ENCODE data around the gene WWC2. TPM values are rescaled to one million over a fixed set of nuclear protein-coding genes. Genes with fewer than 3 reads are reported as not detected.

WWC2 gene
- total RNA-seq, 1 donor from 2014 or later: 0.47 TPM

GRCh38 chr4:183291070-183291469 lies 192.0 kb downstream of the WWC2 start:
- H3K4me3 Mint-ChIP-seq: no peak overlapping the region
- no peak for TF ChIP-seq CTCF (IDR thresholded peaks at IDR 0.05)

GRCh38 chr4:183295711-183296110 lies 196.7 kb downstream of the WWC2 start:
- TF ChIP-seq CTCF (IDR thresholded peaks at IDR 0.05): no peak
- H3K4me1 Mint-ChIP-seq: no peaks in the 10 kb centered on the region
- no peaks in the 10 kb centered on the region for H3K9me3 Mint-ChIP-seq
- no peak overlapping the region for H3K4me3 Mint-ChIP-seq
- CTCF ChIA-PET: no interaction called here
- POLR2A ChIA-PET: no interaction called here
- intact Hi-C loops (cut with micrococcal nuclease): no loop called here
- ATAC-seq (ENCODE audit: low read depth): no peak
- no peaks in the 10 kb centered on the region for H3K27me3 Mint-ChIP-seq
- no peaks in the 10 kb centered on the region for H3K36me3 Mint-ChIP-seq (ENCODE audit: low read depth)
- H3K27ac Mint-ChIP-seq: no peak overlapping the region
- no peak for DNase-seq

More at GRCh38 chr4:183291070-183291469, 192.0 kb downstream of the WWC2 start:
- Mint-ChIP-seq H3K9me3 (no peaks in the 10 kb centered on the region), H3K4me1 (no peaks in the 10 kb centered on the region), H3K27me3 (no peaks in the 10 kb centered on the region), H3K36me3 (ENCODE audit: low read depth) (no peaks in the 10 kb centered on the region), H3K27ac (no peak overlapping the region)
- ATAC-seq (ENCODE audit: low read depth): no peak
- CTCF ChIA-PET: no interaction called here
- intact Hi-C loops (cut with micrococcal nuclease): no loop called here
- DNase-seq: no peak
- POLR2A ChIA-PET: no interaction called here

GRCh38 chr4:183297675-183298074 lies 198.6 kb downstream of the WWC2 start:
- Mint-ChIP-seq H3K9me3 (no peaks in the 10 kb centered on the region), H3K4me3 (no peak overlapping the region), H3K4me1 (no peaks in the 10 kb centered on the region), H3K27ac (no peak overlapping the region), H3K36me3 (ENCODE audit: low read depth) (no peaks in the 10 kb centered on the region), H3K27me3 (peaks cover 2% of the 10 kb centered on the region)
- ChIA-PET CTCF (no interaction called here), POLR2A (no interaction called here)
- no peak for DNase-seq
- intact Hi-C loops (cut with micrococcal nuclease): no loop called here
- ATAC-seq (ENCODE audit: low read depth): peak; percentile 68
- TF ChIP-seq CTCF (IDR thresholded peaks at IDR 0.05): no peak

- no peak for TF ChIP-seq CTCF (IDR thresholded peaks at IDR 0.05)
- intact Hi-C loops (cut with micrococcal nuclease): no loop called here
- ChIA-PET POLR2A (no interaction called here), CTCF (no interaction called here)
- H3K4me1 Mint-ChIP-seq: no peaks in the 10 kb centered on the region
- no peaks in the 10 kb centered on the region for H3K9me3 Mint-ChIP-seq
- H3K36me3 Mint-ChIP-seq (ENCODE audit: low read depth): no peaks in the 10 kb centered on the region
- ATAC-seq (ENCODE audit: low read depth) (no peak), DNase-seq (no peak)
- peaks cover 2% of the 10 kb centered on the region for H3K27me3 Mint-ChIP-seq
- no peak overlapping the region for H3K27ac Mint-ChIP-seq
- H3K4me3 Mint-ChIP-seq: no peak overlapping the region
Observed at GRCh38 chr4:183299464-183299863, 200.4 kb downstream of the WWC2 start.

GRCh38 chr4:183300070-183300469 lies 201.0 kb downstream of the WWC2 start:
- H3K27me3 Mint-ChIP-seq: peaks cover 2% of the 10 kb centered on the region
- POLR2A ChIA-PET: no interaction called here

More at GRCh38 chr4:183300070-183300469, 201.0 kb downstream of the WWC2 start:
- Mint-ChIP-seq H3K4me3 (no peak overlapping the region), H3K36me3 (ENCODE audit: low read depth) (no peaks in the 10 kb centered on the region), H3K9me3 (no peaks in the 10 kb centered on the region), H3K4me1 (no peaks in the 10 kb centered on the region), H3K27ac (no peak overlapping the region)
- ATAC-seq (ENCODE audit: low read depth) (no peak), DNase-seq (no peak)
- intact Hi-C loops (cut with micrococcal nuclease): no loop called here
- no peak for TF ChIP-seq CTCF (IDR thresholded peaks at IDR 0.05)
- CTCF ChIA-PET: no interaction called here
